HEK293 (cell line): ENCODE measurements around the gene CRYBG1.

ENCODE experiments used
- CTCF ChIA-PET: fragments of 350-600 bp; formaldehyde crosslinking; extraction: SDS; loops from one replicate; lab custom pipeline; 2021; ENCODE audit warnings: antibody characterized with exemption; lab: Yijun Ruan, JAX
- POLR2A ChIA-PET: fragments of 300-600 bp; formaldehyde crosslinking; extraction: SDS; loops from one replicate; lab custom pipeline; 2020; ENCODE audit warnings: antibody characterized with exemption, inconsistent platforms; lab: Yijun Ruan, JAX
- H3K27ac ChIP-seq: fragments of 200-500 bp; sonication (Bioruptor generic); 2 replicates; pipeline ENCODE4 v1.5.1; 2014; ENCODE audit warnings: low read depth, low read length, control low read depth, inconsistent platforms; ENCODE audit errors: extremely low read depth
- H3K36me3 ChIP-seq, 2 experiments: fragments of 200-500 bp in 1 of 2; sonication (Bioruptor generic) in 1 of 2; 1 replicate in 1 of 2; 2 replicates in 1 of 2; pipeline ENCODE4 v1.5.1; 2014 to 2017; ENCODE audit warnings: inconsistent platforms in 2 of 2, low read length in 2 of 2; ENCODE audit not compliant: control insufficient read depth in 2 of 2, insufficient read depth in 1 of 2
- H3K4me1 ChIP-seq: fragments of 200-500 bp; sonication (Bioruptor generic); 2 replicates; pipeline ENCODE4 v1.5.1; 2014; ENCODE audit warnings: mild to moderate bottlenecking, low read length, inconsistent platforms; ENCODE audit not compliant: control insufficient read depth, insufficient read depth
- H3K4me3 ChIP-seq: 2 replicates; pipeline ENCODE4 v1.5.1; 2011; ENCODE audit warnings: low read depth, mild to moderate bottlenecking, control low read depth, low read length, moderate library complexity
- H3K9me3 ChIP-seq: fragments of 200-500 bp; sonication (Bioruptor generic); 2 replicates; pipeline ENCODE4 v1.5.1; 2014; ENCODE audit warnings: low read depth, low read length, inconsistent platforms; ENCODE audit not compliant: control insufficient read depth, insufficient read depth
- HOXD13 ChIP-seq: sonication (generic); formaldehyde crosslinking; IDR thresholded peaks from 2 replicates; pipeline ENCODE4 v1.8.0; 2022; ENCODE audit warnings: missing genetic modification reagents, borderline replicate concordance
- IKZF3 ChIP-seq: fragments of 450-650 bp; IDR thresholded peaks from 2 replicates; pipeline ENCODE4 v1.5.0; 2018; ENCODE audit warnings: missing biosample characterization, mild to moderate bottlenecking, missing genetic modification characterization, moderate library complexity
- RBAK ChIP-seq: fragments of 450-650 bp; formaldehyde crosslinking; IDR thresholded peaks from 2 replicates; pipeline ENCODE4 v1.5.1; 2016; ENCODE audit warnings: missing biosample characterization, missing genetic modification characterization
- SP2 ChIP-seq: fragments of 450-650 bp; formaldehyde crosslinking; IDR thresholded peaks from 2 replicates; pipeline ENCODE4 v1.5.1; 2016; ENCODE audit warnings: missing biosample characterization, missing genetic modification characterization
- SP7 ChIP-seq: fragments of 450-650 bp; formaldehyde crosslinking; IDR thresholded peaks from 2 replicates; pipeline ENCODE4 v1.5.1; 2016; ENCODE audit warnings: missing biosample characterization, missing genetic modification characterization
- ZBTB48 ChIP-seq: fragments of 450-650 bp; formaldehyde crosslinking; IDR thresholded peaks from 2 replicates; pipeline ENCODE4 v1.5.1; 2016; ENCODE audit warnings: missing biosample characterization, missing genetic modification characterization
- ZEB2 ChIP-seq: fragments of 450-650 bp; formaldehyde crosslinking; IDR thresholded peaks from 2 replicates; pipeline ENCODE4 v1.5.1; 2016; ENCODE audit warnings: missing biosample characterization, missing genetic modification characterization
- ZFP3 ChIP-seq: fragments of 450-650 bp; formaldehyde crosslinking; IDR thresholded peaks from 2 replicates; pipeline ENCODE4 v1.5.1; 2016; ENCODE audit warnings: low read depth, missing biosample characterization, missing genetic modification characterization
- ZIC2 ChIP-seq: fragments of 450-650 bp; formaldehyde crosslinking; IDR thresholded peaks from 2 replicates; pipeline ENCODE4 v1.5.1; 2016; ENCODE audit warnings: missing biosample characterization, missing genetic modification characterization
- ZNF274 ChIP-seq, 2 experiments: fragments of 200-500 bp in 1 of 2; fragments of 450-650 bp in 1 of 2; sonication (Bioruptor generic) in 1 of 2; formaldehyde crosslinking in 1 of 2; IDR thresholded peaks; 2 replicates each; pipeline versions ENCODE4 v1.5.1 to v1.6.1; 2014 to 2016; ENCODE audit warnings: borderline replicate concordance in 1 of 2, inconsistent platforms in 1 of 2, low read length in 1 of 2, missing biosample characterization in 1 of 2, missing genetic modification characterization in 1 of 2
- ZNF391 ChIP-seq: fragments of 450-650 bp; formaldehyde crosslinking; IDR thresholded peaks from 2 replicates; pipeline ENCODE4 v1.5.1; 2016; ENCODE audit warnings: low read depth, missing biosample characterization, missing genetic modification characterization, borderline replicate concordance
- ZNF423 ChIP-seq: fragments of 450-650 bp; formaldehyde crosslinking; IDR thresholded peaks from 2 replicates; pipeline ENCODE4 v1.5.1; 2016; ENCODE audit warnings: missing biosample characterization, missing genetic modification characterization
- ZNF48 ChIP-seq: fragments of 450-650 bp; formaldehyde crosslinking; IDR thresholded peaks from 2 replicates; pipeline ENCODE4 v1.5.1; 2016; ENCODE audit warnings: missing biosample characterization, missing genetic modification characterization
- ZNF510 ChIP-seq: fragments of 450-650 bp; formaldehyde crosslinking; IDR thresholded peaks from 2 replicates; pipeline ENCODE4 v1.5.1; 2018; ENCODE audit warnings: mild to moderate bottlenecking, missing genetic modification characterization, missing biosample characterization; ENCODE audit not compliant: insufficient replicate concordance
- ZNF529 ChIP-seq: fragments of 450-650 bp; formaldehyde crosslinking; IDR thresholded peaks from 2 replicates; pipeline ENCODE4 v1.5.1; 2017; ENCODE audit warnings: missing genetic modification characterization, missing biosample characterization; ENCODE audit not compliant: insufficient replicate concordance
- ZNF530 ChIP-seq: fragments of 450-650 bp; formaldehyde crosslinking; IDR thresholded peaks from 2 replicates; pipeline ENCODE4 v1.5.1; 2016; ENCODE audit warnings: low read depth, missing biosample characterization, missing genetic modification characterization
- ZNF548 ChIP-seq: fragments of 450-650 bp; formaldehyde crosslinking; IDR thresholded peaks from 2 replicates; pipeline ENCODE4 v1.5.1; 2016; ENCODE audit warnings: missing biosample characterization, missing genetic modification characterization
- ZNF654 ChIP-seq: fragments of 450-650 bp; formaldehyde crosslinking; IDR thresholded peaks from 2 replicates; pipeline ENCODE4 v1.5.1; 2016; ENCODE audit warnings: low read depth, missing biosample characterization, missing genetic modification characterization
- ZNF670 ChIP-seq: fragments of 450-650 bp; formaldehyde crosslinking; IDR thresholded peaks from 2 replicates; pipeline ENCODE4 v1.5.1; 2016; ENCODE audit warnings: missing biosample characterization, missing genetic modification characterization, low read depth
- ZNF830 ChIP-seq: fragments of 450-650 bp; IDR thresholded peaks from 2 replicates; pipeline ENCODE4 v1.5.0; 2018; ENCODE audit warnings: missing biosample characterization, missing genetic modification characterization, low read depth, mild to moderate bottlenecking, moderate library complexity
- TF ChIP-seq, protein P1 (sequence below): fragments of 450-650 bp; formaldehyde crosslinking; IDR thresholded peaks from 2 replicates; pipeline ENCODE4 v1.5.1; 2017; ENCODE audit warnings: missing biosample characterization, mild to moderate bottlenecking, missing genetic modification characterization, moderate library complexity
- TF ChIP-seq, protein P2 (sequence below): fragments of 450-650 bp; formaldehyde crosslinking; IDR thresholded peaks from 2 replicates; pipeline ENCODE4 v1.5.1; 2016; ENCODE audit warnings: missing biosample characterization, missing genetic modification characterization
- TF ChIP-seq, protein P3 (sequence below): fragments of 450-650 bp; formaldehyde crosslinking; IDR thresholded peaks from 2 replicates; pipeline ENCODE4 v1.5.1; 2016; ENCODE audit warnings: missing biosample characterization, missing genetic modification characterization

Gene CRYBG1

DNA sequence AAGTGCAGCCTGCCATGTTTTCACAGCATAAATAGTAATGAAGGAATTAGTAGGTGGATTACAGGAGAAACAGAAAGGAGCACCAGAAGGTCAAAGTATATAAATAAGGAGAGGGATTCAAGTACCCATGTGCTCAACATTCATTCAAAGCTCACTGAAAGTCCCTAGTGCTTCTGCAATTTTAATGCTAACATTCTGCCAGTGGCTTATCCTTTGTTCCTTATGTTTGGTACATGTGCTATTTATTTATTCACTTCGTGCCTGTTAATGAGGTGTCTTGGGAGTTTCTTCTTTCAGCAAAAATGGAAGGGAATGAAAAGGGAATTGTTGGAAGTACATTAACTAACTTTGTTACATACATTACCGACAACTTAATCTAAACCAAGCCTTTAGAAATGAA is 105.7 kb downstream of the CRYBG1 start:
- Histone ChIP-seq H3K36me3 (no peaks in the 10 kb centered on the region), H3K27ac (no peak overlapping the region), H3K9me3 (no peaks in the 10 kb centered on the region), H3K4me1 (no peaks in the 10 kb centered on the region), H3K4me3 (no peak overlapping the region)
- TF ChIP-seq ZIC2 (no peak), ZNF510 (tag by site-specific recombination) (no peak), SP2 (tag by site-specific recombination) (no peak), ZNF529 (tag by site-specific recombination) (no peak), ZNF423 (tag by site-specific recombination) (no peak), ZNF830 (no peak), ZNF530 (no peak), ZNF548 (tag by site-specific recombination) (no peak)
- TF ChIP-seq, protein P1, sequence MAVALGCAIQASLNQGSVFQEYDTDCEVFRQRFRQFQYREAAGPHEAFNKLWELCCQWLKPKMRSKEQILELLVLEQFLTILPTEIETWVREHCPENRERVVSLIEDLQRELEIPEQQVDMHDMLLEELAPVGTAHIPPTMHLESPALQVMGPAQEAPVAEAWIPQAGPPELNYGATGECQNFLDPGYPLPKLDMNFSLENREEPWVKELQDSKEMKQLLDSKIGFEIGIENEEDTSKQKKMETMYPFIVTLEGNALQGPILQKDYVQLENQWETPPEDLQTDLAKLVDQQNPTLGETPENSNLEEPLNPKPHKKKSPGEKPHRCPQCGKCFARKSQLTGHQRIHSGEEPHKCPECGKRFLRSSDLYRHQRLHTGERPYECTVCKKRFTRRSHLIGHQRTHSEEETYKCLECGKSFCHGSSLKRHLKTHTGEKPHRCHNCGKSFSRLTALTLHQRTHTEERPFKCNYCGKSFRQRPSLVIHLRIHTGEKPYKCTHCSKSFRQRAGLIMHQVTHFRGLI = no peak
- TF ChIP-seq, protein P2, sequence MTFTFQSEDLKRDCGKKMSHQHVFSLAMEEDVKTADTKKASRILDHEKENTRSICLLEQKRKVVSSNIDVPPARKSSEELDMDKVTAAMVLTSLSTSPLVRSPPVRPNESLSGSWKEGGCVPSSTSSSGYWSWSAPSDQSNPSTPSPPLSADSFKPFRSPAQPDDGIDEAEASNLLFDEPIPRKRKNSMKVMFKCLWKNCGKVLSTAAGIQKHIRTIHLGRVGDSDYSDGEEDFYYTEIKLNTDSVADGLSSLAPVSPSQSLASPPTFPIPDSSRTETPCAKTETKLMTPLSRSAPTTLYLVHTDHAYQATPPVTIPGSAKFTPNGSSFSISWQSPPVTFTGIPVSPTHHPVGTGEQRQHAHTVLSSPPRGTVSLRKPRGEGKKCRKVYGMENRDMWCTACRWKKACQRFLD (tag by site-specific recombination) = no peak
- POLR2A ChIA-PET = no interaction called here
- CTCF ChIA-PET = interaction anchor here (0.7 to 1.7 kb wide), 5 partner anchors 14 to 511 kb away, joined by 4 to 5 read pairs (median 4); partner anchors contain the start of gene CRYBG1

DNA sequence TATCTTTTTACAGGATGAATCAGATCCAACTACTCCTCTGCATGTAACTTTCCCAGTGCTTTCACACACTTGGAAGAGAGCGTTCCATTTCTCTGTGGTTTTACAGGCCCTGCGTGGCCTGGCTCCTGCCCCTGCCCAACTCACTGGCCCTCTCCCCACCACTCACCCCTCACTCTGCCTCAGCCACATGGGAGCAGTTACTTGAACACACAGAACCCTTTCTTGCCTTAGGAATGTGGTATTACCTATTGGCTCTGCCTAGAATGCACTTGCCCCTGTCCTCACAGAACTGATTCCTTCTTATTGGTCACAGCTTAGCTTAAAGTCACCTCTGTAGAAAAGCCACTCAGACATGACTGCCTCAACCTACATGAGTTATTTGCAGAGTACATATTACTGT is 108.4 kb downstream of the CRYBG1 start:
- Histone ChIP-seq H3K4me1 (no peaks in the 10 kb centered on the region), H3K36me3 (no peaks in the 10 kb centered on the region), H3K4me3 (no peak overlapping the region), H3K27ac (no peak overlapping the region), H3K9me3 (no peaks in the 10 kb centered on the region)
- POLR2A ChIA-PET = no interaction called here
- TF ChIP-seq ZNF654 (tag by site-specific recombination) = no peak
- TF ChIP-seq, protein P3, sequence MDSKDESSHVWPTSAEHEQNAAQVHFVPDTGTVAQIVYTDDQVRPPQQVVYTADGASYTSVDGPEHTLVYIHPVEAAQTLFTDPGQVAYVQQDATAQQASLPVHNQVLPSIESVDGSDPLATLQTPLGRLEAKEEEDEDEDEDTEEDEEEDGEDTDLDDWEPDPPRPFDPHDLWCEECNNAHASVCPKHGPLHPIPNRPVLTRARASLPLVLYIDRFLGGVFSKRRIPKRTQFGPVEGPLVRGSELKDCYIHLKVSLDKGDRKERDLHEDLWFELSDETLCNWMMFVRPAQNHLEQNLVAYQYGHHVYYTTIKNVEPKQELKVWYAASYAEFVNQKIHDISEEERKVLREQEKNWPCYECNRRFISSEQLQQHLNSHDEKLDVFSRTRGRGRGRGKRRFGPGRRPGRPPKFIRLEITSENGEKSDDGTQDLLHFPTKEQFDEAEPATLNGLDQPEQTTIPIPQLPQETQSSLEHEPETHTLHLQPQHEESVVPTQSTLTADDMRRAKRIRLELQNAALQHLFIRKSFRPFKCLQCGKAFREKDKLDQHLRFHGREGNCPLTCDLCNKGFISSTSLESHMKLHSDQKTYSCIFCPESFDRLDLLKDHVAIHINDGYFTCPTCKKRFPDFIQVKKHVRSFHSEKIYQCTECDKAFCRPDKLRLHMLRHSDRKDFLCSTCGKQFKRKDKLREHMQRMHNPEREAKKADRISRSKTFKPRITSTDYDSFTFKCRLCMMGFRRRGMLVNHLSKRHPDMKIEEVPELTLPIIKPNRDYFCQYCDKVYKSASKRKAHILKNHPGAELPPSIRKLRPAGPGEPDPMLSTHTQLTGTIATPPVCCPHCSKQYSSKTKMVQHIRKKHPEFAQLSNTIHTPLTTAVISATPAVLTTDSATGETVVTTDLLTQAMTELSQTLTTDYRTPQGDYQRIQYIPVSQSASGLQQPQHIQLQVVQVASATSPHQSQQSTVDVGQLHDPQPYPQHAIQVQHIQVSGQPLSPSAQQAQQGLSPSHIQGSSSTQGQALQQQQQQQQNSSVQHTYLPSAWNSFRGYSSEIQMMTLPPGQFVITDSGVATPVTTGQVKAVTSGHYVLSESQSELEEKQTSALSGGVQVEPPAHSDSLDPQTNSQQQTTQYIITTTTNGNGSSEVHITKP (tag by site-specific recombination) = no peak
- TF ChIP-seq SP7 (tag by site-specific recombination) = no peak
- no peak for TF ChIP-seq RBAK
- no peak for TF ChIP-seq IKZF3 (tag by site-specific recombination)
- TF ChIP-seq ZFP3 = no peak
- TF ChIP-seq ZBTB48 (tag by site-specific recombination) = no peak
- TF ChIP-seq ZNF391 (tag by site-specific recombination) = no peak
- no peak for TF ChIP-seq ZNF670 (tag by site-specific recombination)
- no peak for TF ChIP-seq ZEB2 (tag by site-specific recombination)
- no peak for TF ChIP-seq ZNF48 (tag by site-specific recombination)
- no peak for TF ChIP-seq ZNF274 (IDR thresholded peaks at IDR 0.05; ENCODE audit: low read length)
- no peak for TF ChIP-seq ZNF274 (tag by site-specific recombination; IDR thresholded peaks at IDR 0.05; ENCODE audit: borderline replicate concordance)
- no peak for TF ChIP-seq HOXD13 (CRISPR knock-in tag)
- CTCF ChIA-PET = no interaction called here
